HepG2 (cell line): Measurements from ENCODE around the gene MYO5A. TPM values are rescaled to one million over a fixed set of nuclear protein-coding genes. Genes with fewer than 3 reads are reported as not detected.

ENCODE experiments used
- ELF3 ChIP-seq: IDR thresholded peaks from 2 replicates; pipeline ENCODE4 v1.6.1; 2016; ENCODE audit warnings: missing genetic modification reagents, missing compliant biosample characterization
- MBD4 ChIP-seq: IDR thresholded peaks from 2 replicates; pipeline ENCODE4 v1.6.1; 2012; ENCODE audit warnings: low read length, inconsistent platforms, borderline replicate concordance
- NR3C1 ChIP-seq: sonication (generic); formaldehyde crosslinking; IDR thresholded peaks from 2 replicates; pipeline ENCODE4 v1.4.0; 2020; ENCODE audit warnings: missing genetic modification reagents
- POGZ ChIP-seq: sonication (generic); formaldehyde crosslinking; IDR thresholded peaks from 2 replicates; pipeline ENCODE4 v1.4.0; 2020; ENCODE audit warnings: mild to moderate bottlenecking, missing genetic modification reagents
- POLR2G ChIP-seq: fragments of 200-400 bp; formaldehyde crosslinking; IDR thresholded peaks from 2 replicates; pipeline ENCODE4 v1.6.1; 2018; ENCODE audit warnings: mild to moderate bottlenecking, low read depth, low read length, moderate library complexity
- SETDB1 ChIP-seq: sonication (generic); formaldehyde crosslinking; IDR thresholded peaks from 2 replicates; pipeline ENCODE4 v1.5.1; 2020; ENCODE audit warnings: missing genetic modification reagents, mild to moderate bottlenecking, borderline replicate concordance
- ZEB1 ChIP-seq: IDR thresholded peaks from 2 replicates; pipeline ENCODE4 v1.6.1; 2012; ENCODE audit warnings: mild to moderate bottlenecking, low read depth, inconsistent platforms; ENCODE audit not compliant: insufficient replicate concordance
- ZNF33A ChIP-seq: sonication (generic); formaldehyde crosslinking; IDR thresholded peaks from 2 replicates; pipeline ENCODE4 v1.5.1; 2020; ENCODE audit warnings: missing genetic modification reagents, mild to moderate bottlenecking, moderate library complexity, borderline replicate concordance
- ZNF350 ChIP-seq: sonication (generic); formaldehyde crosslinking; IDR thresholded peaks from 2 replicates; pipeline ENCODE4 v1.4.0; 2020; ENCODE audit warnings: mild to moderate bottlenecking, low read depth, missing genetic modification reagents, borderline replicate concordance
- ZNF501 ChIP-seq: sonication (generic); formaldehyde crosslinking; IDR thresholded peaks from 2 replicates; pipeline ENCODE4 v1.5.1; 2020; ENCODE audit warnings: mild to moderate bottlenecking, moderate library complexity, missing genetic modification reagents
- polyA plus RNA-seq, 8 experiments: library from polyadenylated mRNA; depleted of rRNA in 3 of 8; stranded (reverse) in 7 of 8; unstranded in 1 of 8; fragments of >200 nt; fragmentation: Illumina TruSeq in 4 of 8; extraction: Trizol in 4 of 8; gene quantifications; 2 replicates each; pipeline versions ENCODE4 v1.2.1 to v1.2.3, GENCODE V29; 2011 to 2016; ENCODE audit warnings: low read depth in 4 of 8, missing spikeins in 1 of 8, mixed read lengths in 1 of 8; ENCODE audit not compliant: insufficient read depth in 1 of 8
- total RNA-seq, 5 experiments: library from RNA; depleted of rRNA; stranded (reverse); fragments of >200 nt; fragmentation: Illumina TruSeq; extraction: Trizol; gene quantifications; 2 replicates each; pipeline ENCODE4 v1.2.3, GENCODE V29; 2016; ENCODE audit warnings: low read depth in 1 of 5
- TF ChIP-seq, protein P1 (sequence below): sonication (generic); formaldehyde crosslinking; IDR thresholded peaks from 2 replicates; pipeline ENCODE4 v1.4.0; 2020; ENCODE audit warnings: missing genetic modification reagents

Gene MYO5A
- total and polyA plus RNA-seq, 2 of the 13 experiments (the other 11 are each of a cell fraction or from before 2014, with no cell fraction given) = 2.8 to 4.8 TPM

GRCh38 chr15:52280326-52281084, 248.2 kb downstream of the MYO5A start (continued):
- TF ChIP-seq NR3C1 (CRISPR knock-in tag) = no peak
- TF ChIP-seq MBD4 = no peak
- TF ChIP-seq, protein P1, sequence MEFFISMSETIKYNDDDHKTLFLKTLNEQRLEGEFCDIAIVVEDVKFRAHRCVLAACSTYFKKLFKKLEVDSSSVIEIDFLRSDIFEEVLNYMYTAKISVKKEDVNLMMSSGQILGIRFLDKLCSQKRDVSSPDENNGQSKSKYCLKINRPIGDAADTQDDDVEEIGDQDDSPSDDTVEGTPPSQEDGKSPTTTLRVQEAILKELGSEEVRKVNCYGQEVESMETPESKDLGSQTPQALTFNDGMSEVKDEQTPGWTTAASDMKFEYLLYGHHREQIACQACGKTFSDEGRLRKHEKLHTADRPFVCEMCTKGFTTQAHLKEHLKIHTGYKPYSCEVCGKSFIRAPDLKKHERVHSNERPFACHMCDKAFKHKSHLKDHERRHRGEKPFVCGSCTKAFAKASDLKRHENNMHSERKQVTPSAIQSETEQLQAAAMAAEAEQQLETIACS (CRISPR knock-in tag) = no peak
- no peak for TF ChIP-seq SETDB1 (CRISPR knock-in tag)
- no peak for TF ChIP-seq ZEB1
- TF ChIP-seq POGZ = peak; percentile 39; the same call in 1 of the 2 replicates
- TF ChIP-seq ELF3 (CRISPR knock-in tag) = peak; percentile 29; the same call in 1 of the 2 replicates
- TF ChIP-seq POLR2G = no peak
- TF ChIP-seq ZNF350 = 0 out of 2 replicates have a peak, but pooled peaks have one; percentile 10
- TF ChIP-seq ZNF33A (CRISPR knock-in tag) = no peak
- no peak for TF ChIP-seq ZNF501 (CRISPR knock-in tag)
